OCI-LY7 (cell line): ENCODE measurements around the gene BRD2. TPM values are rescaled to one million over a fixed set of nuclear protein-coding genes. Genes with fewer than 3 reads are reported as not detected.

ENCODE experiments used
- BruUV-seq: library from RNA; stranded (reverse); fragments of 400-500 nt; replicated peaks from 2 replicates; lab custom pipeline; 2021; lab: Mats Ljungman, UMichigan
- CTCF ChIA-PET: fragments of 300-600 bp; sonication (Branson Sonifier 250); formaldehyde crosslinking; loops from one replicate; lab custom pipeline; 2022; ENCODE audit warnings: antibody characterized with exemption; ENCODE audit not compliant: unreplicated experiment; lab: Charles Lee
- POLR2A ChIA-PET: fragments of 300-600 bp; sonication (Branson Sonifier 250); formaldehyde crosslinking; loops from one replicate; lab custom pipeline; 2022; ENCODE audit warnings: antibody characterized with exemption; lab: Charles Lee
- DNase-seq: peaks from one replicate; pipeline ENCODE4 v3.0.0-alpha.2; 2015; ENCODE audit warnings: low spot score
- H2AFZ ChIP-seq: fragments of 200-600 bp; sonication (generic), shearing (Covaris generic); 2 replicates; pipeline ENCODE4 v1.6.1; 2014; ENCODE audit warnings: mild to moderate bottlenecking, antibody characterized with exemption, low read length, moderate library complexity
- H3K27ac ChIP-seq: fragments of 200-600 bp; sonication (generic); 2 replicates; pipeline ENCODE4 v1.5.1; 2014; ENCODE audit warnings: mixed run types, low read depth, mild to moderate bottlenecking, moderate library complexity, low read length, inconsistent platforms; ENCODE audit not compliant: poor library complexity, severe bottlenecking
- H3K36me3 ChIP-seq: fragments of 200-600 bp; sonication (generic); 2 replicates; pipeline ENCODE4 v1.6.1; 2014; ENCODE audit warnings: mild to moderate bottlenecking, antibody characterized with exemption, low read length, moderate library complexity, mixed read lengths; ENCODE audit not compliant: insufficient read depth
- H3K4me1 ChIP-seq: fragments of 200-600 bp; sonication (generic); 2 replicates; pipeline ENCODE4 v1.5.1; 2014; ENCODE audit warnings: mild to moderate bottlenecking, low read length; ENCODE audit not compliant: insufficient read depth, poor library complexity, severe bottlenecking
- H3K4me2 ChIP-seq: fragments of 200-600 bp; sonication (generic); 2 replicates; pipeline ENCODE4 v1.6.1; 2014; ENCODE audit warnings: mild to moderate bottlenecking, low read length
- H3K4me3 ChIP-seq: fragments of 200-600 bp; sonication (generic); 2 replicates; pipeline ENCODE4 v1.5.1; 2014; ENCODE audit warnings: mild to moderate bottlenecking, low read depth, low read length; ENCODE audit not compliant: poor library complexity, severe bottlenecking
- H3K79me2 ChIP-seq: fragments of 200-600 bp; sonication (generic); 2 replicates; pipeline ENCODE4 v1.6.1; 2016; ENCODE audit warnings: low read depth, mild to moderate bottlenecking, low read length, moderate library complexity, mixed read lengths; ENCODE audit not compliant: insufficient read depth
- H3K9me2 ChIP-seq: fragments of 200-600 bp; sonication (generic); 2 replicates; pipeline ENCODE4 v1.6.1; 2016; ENCODE audit warnings: mild to moderate bottlenecking, low read length, mixed read lengths; ENCODE audit not compliant: insufficient read depth
- H3K9me3 ChIP-seq: fragments of 200-600 bp; sonication (generic); 2 replicates; pipeline ENCODE4 v1.6.1; 2014; ENCODE audit warnings: mild to moderate bottlenecking, mixed run types, low read length, mixed read lengths
- H4K20me1 ChIP-seq: fragments of 200-600 bp; sonication (generic); 2 replicates; pipeline ENCODE4 v1.6.1; 2014; ENCODE audit warnings: mild to moderate bottlenecking, antibody characterized with exemption, low read length, moderate library complexity, mixed read lengths; ENCODE audit not compliant: insufficient read depth
- CTCF ChIP-seq: fragments of 200-600 bp; sonication (generic); conservative IDR thresholded peaks from 2 replicates; pipeline ENCODE4 v1.5.1; 2014; ENCODE audit warnings: mild to moderate bottlenecking, antibody characterized with exemption, low read length, moderate library complexity, mixed read lengths
- EZH2phosphoT487 ChIP-seq: fragments of 200-600 bp; sonication (generic); IDR thresholded peaks from 2 replicates; pipeline ENCODE4 v1.6.1; 2018; ENCODE audit warnings: low read depth, borderline replicate concordance, mild to moderate bottlenecking, mixed run types, antibody characterized with exemption, low read length, moderate library complexity, mixed read lengths
- intact Hi-C: fragments of 100-400 bp; cut with micrococcal nuclease; formaldehyde crosslinking; loops from one replicate; pipeline ENCODE4 v1.10.0; 2022; ENCODE audit not compliant: unreplicated experiment
- total RNA-seq, 2 experiments: library from RNA; depleted of rRNA in 1 of 2; stranded (reverse); fragments of >200 nt in 1 of 2; shearing (Covaris generic) in 1 of 2; gene quantifications; 2 replicates each; pipeline ENCODE4 v1.2.3, GENCODE V29; 2014 to 2022

Gene BRD2
- total RNA-seq, 2 experiments from 2014 or later = 236 to 326 TPM

- Histone ChIP-seq H3K36me3 (peaks cover 71% of the 10 kb centered on the region), H3K4me3 (peak overlapping the region; percentile 93), H4K20me1 (peaks cover 48% of the 10 kb centered on the region), H3K4me1 (peaks cover 26% of the 10 kb centered on the region), H3K79me2 (peaks cover 84% of the 10 kb centered on the region), H2AFZ (no peak overlapping the region), H3K9me2 (no peaks in the 10 kb centered on the region), H3K27ac (peak overlapping the region; percentile 99), H3K4me2 (peak overlapping the region; percentile 90), H3K9me3 (no peaks in the 10 kb centered on the region)
- CTCF ChIA-PET = interaction anchor here (0.8 to 2.4 kb wide), 6 partner anchors 12 to 57 kb away, joined by 3 to 23 read pairs (median 8); partner anchors contain the start of gene HLA-DMA
- no TSS peak for BruUV-seq
- intact Hi-C loops = loop anchor here (1.0 to 5.0 kb wide), 2 partner anchors 31 to 130 kb away; partner anchors contain the start of genes HLA-DMB and PSMB8
- peak; percentile 54 for DNase-seq
- TF ChIP-seq CTCF = no peak
- TF ChIP-seq EZH2phosphoT487 = no peak
- POLR2A ChIA-PET = interaction anchor here (0.6 to 7.8 kb wide), 33 partner anchors 8 to 782 kb away, joined by 3 to 203 read pairs (median 5); partner anchors contain the start of genes HLA-DMA, HLA-DMB, HLA-DOB and HLA-DPB1
These were observed 4.2 kb downstream of the BRD2 start for GRCh38 chr6:32972353-32973143.

GRCh38 chr6:32973144-32974015 is 5.0 kb downstream of the BRD2 start:
- Histone ChIP-seq H3K9me2 (no peaks in the 10 kb centered on the region), H4K20me1 (peaks cover 51% of the 10 kb centered on the region), H3K9me3 (no peaks in the 10 kb centered on the region), H3K27ac (peak overlapping the region; percentile 99), H3K36me3 (peaks cover 79% of the 10 kb centered on the region), H3K4me1 (peaks cover 26% of the 10 kb centered on the region), H3K4me2 (peak overlapping the region; percentile 90), H3K79me2 (peaks cover 87% of the 10 kb centered on the region), H3K4me3 (peak overlapping the region; percentile 93), H2AFZ (no peak overlapping the region)
- TSS peak; percentile 42 for BruUV-seq
- intact Hi-C loops = loop anchor here (5.0 kb wide), 1 partner anchor 131 kb away; the partner anchor contains the start of gene PSMB8
- peak; percentile 62 for DNase-seq
- POLR2A ChIA-PET = interaction anchor here (0.6 to 2.4 kb wide), 3 partner anchors 9 to 127 kb away, joined by 3 to 14 read pairs (median 3); no protein-coding TSS in a partner anchor
- TF ChIP-seq EZH2phosphoT487 = no peak
- TF ChIP-seq CTCF = no peak
- CTCF ChIA-PET = interaction anchor here (1.2 kb wide), 1 partner anchor 11 kb away, joined by 6 read pairs; no protein-coding TSS in a partner anchor
